Activated gamma-delta T cell treated with Interleukin-2 at 50 U/mL for 16 hours (primary cell): ENCODE results near the gene FKBP14.
"Not testable (repeated sequence)": the region's sequence is repeated elsewhere in the genome, so short reads cannot be mapped to it uniquely, and the experiment has no call there.

ENCODE experiments used
- DNase-seq: peaks from one replicate; pipeline ENCODE4 v3.0.0-alpha.2; 2020

Gene FKBP14

GRCh38 chr7:29989257-29989995 is 37.1 kb downstream of the FKBP14 start, which contains the start of gene SCRN1:
Gene SCRN1, minus strand, starts transcription at chr7:29989801. Its CDS starts 20,734 bp downstream, at chr7:29969067.
- DNase-seq: peak; percentile 26

- DNase-seq: peak; percentile 17
Measured at GRCh38 chr7:29988424-29989256, 37.9 kb downstream of the FKBP14 start.

DNA sequence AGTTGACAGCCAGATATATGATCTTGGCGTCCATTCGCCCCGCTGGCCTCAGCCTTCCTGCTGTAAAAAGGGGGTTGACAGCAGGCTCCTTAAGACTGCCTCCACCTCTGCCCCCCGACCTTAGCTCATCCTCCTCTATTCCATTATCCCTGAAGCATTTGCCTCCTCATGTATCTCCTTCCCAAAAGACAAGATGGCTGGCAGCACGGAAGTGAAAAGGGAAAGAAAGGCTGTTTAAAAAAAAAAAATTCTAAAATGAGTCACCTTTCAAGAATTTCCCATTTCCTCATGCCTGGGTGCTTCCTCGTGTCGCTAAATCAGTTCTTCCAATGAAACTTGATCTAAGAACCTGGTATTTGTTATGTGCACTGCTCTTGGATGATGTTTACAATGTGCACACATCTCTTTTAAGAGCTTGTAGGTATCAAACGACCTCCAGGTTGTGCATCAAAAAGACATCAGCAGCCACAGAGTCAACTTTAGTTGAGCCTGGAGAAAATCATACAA is 38.6 kb downstream of the FKBP14 start:
- DNase-seq: no peak

DNA sequence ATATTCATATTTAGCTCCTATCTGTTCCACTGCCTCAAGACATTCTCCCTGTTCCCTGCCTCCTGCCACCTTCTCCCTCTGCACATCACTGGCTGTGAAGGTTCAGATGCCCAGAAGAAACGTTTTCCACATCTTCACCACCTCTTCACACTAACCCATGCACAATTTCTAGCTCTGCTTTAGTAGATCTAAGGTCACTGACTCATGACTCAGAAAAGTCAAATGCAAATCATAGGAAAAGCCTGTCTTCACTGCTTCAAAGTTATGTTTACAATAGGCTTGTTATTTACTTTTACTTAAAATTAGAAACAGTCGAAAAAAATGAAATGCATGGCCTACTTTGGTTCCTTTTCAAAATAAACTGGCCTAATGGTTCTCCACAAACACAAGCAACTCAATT is 39.4 kb downstream of the FKBP14 start:
- DNase-seq: no peak

GRCh38 chr7:29980151-29980550 is 46.4 kb downstream of the FKBP14 start:
- DNase-seq: no peak

DNA sequence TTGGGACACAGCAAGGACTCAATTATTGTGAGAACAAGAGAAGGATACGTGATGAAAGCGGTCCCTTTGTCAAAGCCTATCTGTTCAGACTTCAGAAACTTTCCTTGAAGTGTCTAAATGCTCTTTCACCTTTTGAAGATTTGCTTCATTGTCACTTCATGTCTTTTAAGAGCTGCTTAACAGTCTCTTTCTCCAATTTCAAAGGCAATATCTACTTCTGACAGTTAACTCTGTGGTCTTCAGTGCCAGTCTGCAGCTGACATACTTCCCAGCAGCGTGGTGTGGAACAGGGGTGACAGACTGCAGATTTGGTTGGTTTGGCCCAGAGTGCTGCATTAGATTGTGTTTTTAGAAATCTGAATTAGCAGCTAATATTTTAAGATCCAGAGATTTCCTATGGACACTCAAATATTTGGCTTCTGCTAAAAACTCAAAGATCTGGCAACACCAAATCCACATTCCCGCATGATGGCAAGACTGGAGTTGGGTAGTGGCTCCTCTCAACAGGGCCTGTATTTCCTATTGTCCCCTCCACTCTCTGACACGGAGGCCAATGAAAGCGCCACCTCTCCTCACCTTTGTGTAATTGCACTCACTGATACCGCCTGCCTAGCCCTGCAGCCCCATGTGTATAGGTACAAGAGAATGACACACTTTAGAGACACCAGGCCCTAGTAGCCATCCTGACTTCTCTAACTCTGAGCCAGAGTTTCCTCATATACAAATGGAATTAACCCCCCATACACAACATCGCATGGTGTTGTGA is 48.4 kb downstream of the FKBP14 start:
- no peak for DNase-seq

DNA sequence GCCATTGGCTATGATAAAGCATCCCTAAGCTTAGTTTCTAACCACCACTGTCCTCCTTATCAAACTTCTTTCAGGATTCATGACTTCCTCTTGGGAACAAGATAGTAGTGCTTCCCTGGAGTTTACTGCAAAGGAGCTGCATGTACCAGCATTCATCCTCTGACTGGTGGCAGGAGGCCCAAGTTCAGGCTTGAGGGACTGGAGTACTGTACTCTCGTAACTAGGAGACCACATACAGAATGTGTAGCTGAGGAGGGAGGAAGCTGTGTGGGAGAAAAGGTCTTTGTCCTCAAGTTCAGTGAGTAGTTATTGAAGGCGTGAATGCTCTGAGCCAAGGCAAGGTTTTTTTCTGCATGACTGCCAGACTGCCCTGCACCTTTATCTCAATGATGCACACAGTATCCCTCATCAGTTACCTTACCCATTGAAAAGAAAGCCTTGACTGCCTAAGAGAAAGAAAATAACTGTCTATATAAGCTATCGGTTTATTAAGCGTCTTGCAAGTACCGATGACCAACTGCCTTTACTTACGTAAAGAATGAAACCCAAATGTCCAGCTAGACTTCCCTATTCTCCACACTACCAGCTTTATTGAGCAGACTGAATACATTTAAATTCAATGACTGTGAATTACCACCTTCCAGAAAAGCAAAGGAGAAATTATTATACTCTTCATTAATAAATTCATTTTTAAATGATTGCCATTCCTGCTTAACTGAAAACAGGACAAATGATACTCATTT is 49.7 kb downstream of the FKBP14 start:
- DNase-seq: no peak

- DNase-seq: no peak
Measured at GRCh38 chr7:29976266-29976665, 50.2 kb downstream of the FKBP14 start.

DNA sequence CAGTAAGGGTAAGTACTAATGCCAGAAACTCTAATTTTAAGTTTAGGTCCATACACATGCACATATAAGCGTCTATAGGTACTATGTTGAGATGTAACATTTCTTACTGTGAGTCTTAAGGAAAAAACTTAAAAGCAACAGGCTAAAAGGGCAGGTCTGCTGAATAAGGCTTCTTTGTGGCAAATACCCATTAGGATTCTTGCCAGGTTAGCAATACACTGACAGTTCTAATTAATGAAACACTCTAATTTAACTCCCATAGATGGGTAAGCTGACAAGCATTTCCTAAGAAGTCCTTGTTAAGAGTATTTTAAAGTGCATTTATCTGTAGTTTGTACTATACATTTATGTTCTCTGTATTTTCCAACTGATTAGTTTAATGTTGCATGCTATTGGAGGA is 50.9 kb downstream of the FKBP14 start:
- no peak for DNase-seq

DNA sequence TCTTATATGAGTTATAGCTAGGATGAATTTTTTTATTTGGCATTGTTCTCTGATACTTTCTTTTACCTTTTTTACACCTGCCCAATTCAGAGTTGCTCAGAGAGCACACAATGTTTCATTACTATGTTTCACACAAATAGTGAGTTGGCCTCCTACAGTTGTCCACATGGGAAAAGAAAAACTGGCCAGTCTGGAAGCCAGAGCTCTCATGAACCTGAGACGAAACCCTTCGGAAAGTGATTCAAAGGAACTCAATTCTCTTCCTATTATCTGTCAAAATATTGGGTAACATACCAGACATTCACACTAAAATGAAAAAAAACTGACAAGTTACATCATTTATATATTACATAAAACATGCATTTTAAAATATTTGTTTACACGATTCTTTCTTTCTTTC is 52.2 kb downstream of the FKBP14 start:
- no peak for DNase-seq

GRCh38 chr7:29972315-29972669 is 54.2 kb downstream of the FKBP14 start:
- no peak for DNase-seq

DNA sequence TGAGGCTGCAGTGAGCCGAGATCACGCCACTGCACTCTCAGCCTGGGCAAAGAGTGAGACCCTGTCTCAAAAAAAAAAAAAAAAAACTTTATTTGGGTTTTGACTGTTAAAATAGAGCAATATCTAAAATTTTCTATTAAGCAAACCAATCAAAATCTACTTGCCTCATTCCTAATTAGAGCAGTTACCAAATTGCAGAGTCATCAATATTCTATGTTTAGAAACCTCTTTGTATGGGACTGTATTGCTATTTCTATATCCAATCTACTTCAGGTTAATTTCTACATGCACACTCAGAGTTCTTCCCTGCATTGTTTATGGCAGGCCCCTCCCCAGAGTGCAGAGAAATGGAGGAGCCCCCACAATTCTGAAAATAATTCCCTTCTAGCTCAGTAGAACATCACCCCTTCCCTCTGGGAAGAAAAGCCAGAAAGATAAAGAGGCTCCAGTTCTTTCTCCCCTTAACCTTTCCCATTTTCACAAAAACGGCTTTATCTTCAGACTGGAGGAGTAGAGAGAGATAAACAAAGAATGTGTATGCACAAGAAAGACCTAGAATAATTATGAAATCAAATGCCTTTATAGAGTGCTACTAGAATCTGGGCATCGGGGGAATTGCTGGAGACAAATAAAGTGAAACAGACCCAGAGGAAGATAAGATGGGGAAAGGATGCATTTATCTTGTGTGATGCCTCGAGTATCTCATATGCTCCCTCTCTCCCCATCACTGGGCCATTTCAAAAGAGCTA is 54.8 kb downstream of the FKBP14 start:
- DNase-seq: no peak

DNA sequence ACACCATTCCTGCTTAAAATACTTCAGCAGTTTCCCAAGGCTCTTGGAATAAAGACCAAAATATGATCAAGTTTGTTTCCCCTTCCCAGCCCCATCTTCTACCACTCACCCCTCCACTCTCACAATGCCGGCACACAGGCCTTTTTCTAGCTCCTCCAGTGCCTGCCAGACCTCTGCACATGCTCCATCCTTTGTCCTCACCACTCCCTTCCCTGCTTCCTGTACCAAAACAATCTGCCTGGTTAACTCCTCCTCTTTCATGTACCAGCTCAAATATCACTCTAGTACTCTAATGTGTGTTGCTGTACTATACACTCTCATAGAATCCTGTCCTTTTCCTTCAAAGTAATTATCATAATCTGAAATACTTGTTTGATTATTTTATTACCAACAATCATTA is 56.3 kb downstream of the FKBP14 start:
- no peak for DNase-seq

GRCh38 chr7:29969738-29970137 is 56.8 kb downstream of the FKBP14 start:
- DNase-seq: no peak

DNA sequence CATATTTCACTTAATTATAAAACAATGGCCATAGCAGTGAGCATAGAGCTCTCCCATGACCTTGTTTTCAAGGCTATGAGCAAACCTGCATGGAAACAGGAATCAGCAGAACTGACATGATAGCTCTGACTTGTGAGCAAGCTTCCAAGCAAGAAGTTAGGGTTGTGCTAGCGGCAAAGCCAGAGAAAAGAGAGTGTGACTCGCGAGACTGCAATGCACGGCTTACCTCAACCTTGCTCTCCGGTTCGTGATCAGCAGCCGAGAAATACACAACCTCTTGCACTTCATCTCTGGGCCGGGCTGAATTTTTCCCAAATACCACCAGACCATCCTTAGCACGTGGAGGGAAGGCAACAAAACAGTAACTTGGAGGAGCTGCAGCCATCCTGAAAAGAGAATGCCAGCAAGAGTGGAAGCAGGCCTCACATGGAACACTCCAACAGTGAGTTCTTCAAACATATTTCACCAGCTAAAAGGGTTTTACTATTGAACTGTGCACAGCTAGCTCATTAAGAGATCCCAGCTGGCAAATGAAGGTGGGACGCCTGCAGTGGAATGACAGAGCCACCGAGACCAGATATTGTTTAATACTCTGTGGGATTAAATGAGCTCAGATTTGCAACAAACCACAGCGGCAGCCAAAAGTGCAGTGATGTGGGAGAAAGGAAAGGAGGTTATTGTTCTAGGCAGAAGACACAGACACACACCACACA is 57.7 kb downstream of the FKBP14 start:
- DNase-seq: no peak

GRCh38 chr7:29965030-29965429 is 61.5 kb downstream of the FKBP14 start:
- no peak for DNase-seq

DNA sequence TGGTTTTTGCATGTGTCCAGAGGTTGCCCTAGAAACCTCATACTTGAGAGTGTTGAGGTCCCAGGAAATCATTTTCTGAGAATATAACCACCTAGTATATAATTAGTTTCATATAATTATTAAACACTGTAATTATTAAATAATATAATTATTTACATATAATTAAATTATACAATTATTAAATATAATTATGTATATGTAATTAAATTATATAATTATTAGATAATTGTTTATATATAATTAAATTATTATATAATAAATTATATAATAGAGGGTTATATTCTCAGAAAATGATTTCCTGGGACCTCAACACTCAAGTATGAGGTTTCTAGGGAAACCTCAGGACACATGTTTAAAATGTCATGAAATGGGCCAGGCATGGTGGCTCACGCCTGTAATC is 64.5 kb downstream of the FKBP14 start:
- DNase-seq: no peak

- not testable (repeated sequence) for DNase-seq
Measured at GRCh38 chr7:29961611-29962010, 64.9 kb downstream of the FKBP14 start.
